Lower leg skin (tissue), 4 donors: ENCODE measurements around the gene COL4A6. TPM values are rescaled to one million over a fixed set of nuclear protein-coding genes. Genes with fewer than 3 reads are reported as not detected.

Experiments used
- DNase-seq, 2 donors: peaks; one replicate each; pipeline ENCODE4 v3.0.0-alpha.2; 2019; ENCODE audit warnings: low spot score in 2 of 2
- H3K4me3 ChIP-seq: fragments of 200-600 bp; sonication (generic); 2 replicates; pipeline ENCODE4 v1.5.1; 2017; ENCODE audit warnings: mild to moderate bottlenecking, low read depth; ENCODE audit not compliant: poor library complexity, severe bottlenecking
- CTCF ChIP-seq, 3 donors: fragments of 450-650 bp; IDR thresholded peaks; one replicate each; pipeline ENCODE4 v1.5.1; 2016; ENCODE audit warnings: antibody characterized with exemption in 3 of 3, mild to moderate bottlenecking in 3 of 3, moderate library complexity in 2 of 3
- POLR2A ChIP-seq, 2 donors: fragments of 450-650 bp; IDR thresholded peaks; one replicate each; pipeline ENCODE4 v1.6.1; 2016 to 2017; ENCODE audit warnings: antibody characterized with exemption in 2 of 2, mild to moderate bottlenecking in 1 of 2, moderate library complexity in 1 of 2
- WGBS, 2 donors: methylation state at CpG; one replicate each; pipeline ENCODE4 v1.1.5; 2018; 5-methylcytosine and 5-hydroxymethylcytosine counted together
- intact Hi-C: fragments of 100-400 bp; cut with DNase I; formaldehyde crosslinking; loops from one replicate; pipeline ENCODE4 v1.15.0; 2023; ENCODE audit warnings: low total_unique reads
- total RNA-seq, 4 donors: library from RNA; depleted of rRNA; stranded (reverse); fragments of >200 nt; gene quantifications; one replicate each; pipeline ENCODE4 v1.1.0, GENCODE V29; 2016

Gene COL4A6
- total RNA-seq, 4 donors from 2014 or later = 9.4 to 15.3 (median 11.6) TPM

GRCh38 chrX:108307132-108308085 is 130.8 kb downstream of the COL4A6 start:
- no peak for DNase-seq
- TF ChIP-seq CTCF (IDR thresholded peaks at IDR 0.05) (no peak), POLR2A (IDR thresholded peaks at IDR 0.05) (no peak)
- H3K4me3 ChIP-seq = no peak overlapping the region
- intact Hi-C loops = no loop called here
- WGBS, 2 donors = 80 to 88% methylated on average over 5 to 6 of the region's 6 CpGs

- intact Hi-C loops = no loop called here
- no peak overlapping the region for H3K4me3 ChIP-seq
- no peak for TF ChIP-seq POLR2A (IDR thresholded peaks at IDR 0.05)
- no peak for TF ChIP-seq CTCF (IDR thresholded peaks at IDR 0.05)
- no peak for DNase-seq
These were observed 132.1 kb downstream of the COL4A6 start for GRCh38 chrX:108306086-108306485.

GRCh38 chrX:108304757-108305156 is 133.5 kb downstream of the COL4A6 start:
- TF ChIP-seq POLR2A (IDR thresholded peaks at IDR 0.05) = no peak
- TF ChIP-seq CTCF (IDR thresholded peaks at IDR 0.05) = no peak
- WGBS, 2 donors = 61 to 67% methylated on average over 2 of the region's 2 CpGs
- no peak for DNase-seq
- no peak overlapping the region for H3K4me3 ChIP-seq
- intact Hi-C loops = no loop called here

GRCh38 chrX:108304210-108304609 is 134.0 kb downstream of the COL4A6 start:
- no peak for DNase-seq
- 11 to 13% methylated on average over 5 of the region's 5 CpGs for WGBS, 2 donors
- H3K4me3 ChIP-seq = no peak overlapping the region
- no peak for TF ChIP-seq CTCF (IDR thresholded peaks at IDR 0.05)
- no peak for TF ChIP-seq POLR2A (IDR thresholded peaks at IDR 0.05)
- intact Hi-C loops = no loop called here

- no peak for DNase-seq
- no peak for TF ChIP-seq CTCF (IDR thresholded peaks at IDR 0.05)
- TF ChIP-seq POLR2A (IDR thresholded peaks at IDR 0.05) = no peak
- WGBS, 2 donors = 74 to 78% methylated on average over 2 of the region's 2 CpGs
- no peak overlapping the region for H3K4me3 ChIP-seq
- intact Hi-C loops = no loop called here
These were observed 134.5 kb downstream of the COL4A6 start for GRCh38 chrX:108303682-108304081.
